A673 (cell line): Measurements from ENCODE around the gene CPPED1. TPM values are rescaled to one million over a fixed set of nuclear protein-coding genes. Genes with fewer than 3 reads are reported as not detected.

Experiments
- BruUV-seq: library from RNA; stranded (reverse); fragments of 400-500 nt; replicated peaks from 2 replicates; lab custom pipeline; 2021; lab: Mats Ljungman, UMichigan
- CTCF ChIA-PET: fragments of 300-600 bp; sonication (Branson Sonifier 250); formaldehyde crosslinking; loops from one replicate; lab custom pipeline; 2022; ENCODE audit warnings: antibody characterized with exemption; lab: Charles Lee
- POLR2A ChIA-PET: fragments of 300-600 bp; sonication (Branson Sonifier 250); formaldehyde crosslinking; loops from one replicate; lab custom pipeline; 2022; ENCODE audit warnings: antibody characterized with exemption; ENCODE audit not compliant: low non-redundant PET; lab: Charles Lee
- DNase-seq: peaks from one replicate; pipeline ENCODE4 v3.0.0-alpha.2; 2015; ENCODE audit warnings: low spot score
- H3K27ac ChIP-seq: fragments of 200-600 bp; sonication (generic); 2 replicates; pipeline ENCODE4 v1.5.1; 2016; ENCODE audit warnings: mixed run types, low read depth, mild to moderate bottlenecking, mixed read lengths, antibody characterized with exemption, low read length; ENCODE audit not compliant: poor library complexity, severe bottlenecking
- H3K27me3 ChIP-seq: fragments of 200-600 bp; sonication (generic); replicated peaks from 2 replicates; pipeline ENCODE4 v1.6.1; 2017; ENCODE audit warnings: mixed run types, low read depth, mild to moderate bottlenecking, mixed read lengths, antibody characterized with exemption, low read length; ENCODE audit not compliant: insufficient read depth, poor library complexity
- H3K36me3 ChIP-seq: fragments of 200-600 bp; sonication (generic); 2 replicates; pipeline ENCODE4 v1.6.1; 2016; ENCODE audit warnings: mixed run types, mild to moderate bottlenecking, mixed read lengths, antibody characterized with exemption, low read length; ENCODE audit not compliant: insufficient read depth, poor library complexity, severe bottlenecking
- H3K4me1 ChIP-seq: fragments of 200-600 bp; sonication (generic); 2 replicates; pipeline ENCODE4 v1.6.1; 2017; ENCODE audit warnings: mixed run types, mild to moderate bottlenecking, mixed read lengths, antibody characterized with exemption, low read length; ENCODE audit not compliant: insufficient read depth, poor library complexity, severe bottlenecking
- H3K4me3 ChIP-seq: fragments of 200-600 bp; sonication (generic); 2 replicates; pipeline ENCODE4 v1.5.1; 2016; ENCODE audit warnings: low read depth, mixed run types, mild to moderate bottlenecking, mixed read lengths, low read length; ENCODE audit not compliant: poor library complexity, severe bottlenecking
- H3K9me3 ChIP-seq: fragments of 200-600 bp; sonication (generic); 2 replicates; pipeline ENCODE4 v1.6.1; 2016; ENCODE audit warnings: mixed run types, low read depth, mild to moderate bottlenecking, mixed read lengths, antibody characterized with exemption, low read length; ENCODE audit not compliant: poor library complexity, severe bottlenecking
- CTCF ChIP-seq: fragments of 300-800, 200-600 bp; sonication (generic); conservative IDR thresholded peaks from 2 replicates; pipeline ENCODE4 v1.5.1; 2017; ENCODE audit warnings: low read depth, mild to moderate bottlenecking, antibody characterized with exemption, low read length, moderate library complexity, mixed read lengths
- EZH2 ChIP-seq: fragments of 200-600 bp; sonication (generic); IDR thresholded peaks from 2 replicates; pipeline ENCODE4 v1.6.1; 2017; ENCODE audit warnings: borderline replicate concordance, low read depth, mild to moderate bottlenecking, mixed read lengths, antibody characterized with exemption, low read length; ENCODE audit not compliant: poor library complexity, severe bottlenecking
- intact Hi-C: fragments of 100-400 bp; cut with micrococcal nuclease; formaldehyde crosslinking; loops from one replicate; pipeline ENCODE4 v1.10.0; 2022; ENCODE audit not compliant: unreplicated experiment
- total RNA-seq: library from RNA; stranded (reverse); gene quantifications from 2 replicates; pipeline ENCODE4 v1.2.3, GENCODE V29; 2021

CPPED1 gene
- total RNA-seq, 1 experiment from 2014 or later: 0.90 TPM

DNA sequence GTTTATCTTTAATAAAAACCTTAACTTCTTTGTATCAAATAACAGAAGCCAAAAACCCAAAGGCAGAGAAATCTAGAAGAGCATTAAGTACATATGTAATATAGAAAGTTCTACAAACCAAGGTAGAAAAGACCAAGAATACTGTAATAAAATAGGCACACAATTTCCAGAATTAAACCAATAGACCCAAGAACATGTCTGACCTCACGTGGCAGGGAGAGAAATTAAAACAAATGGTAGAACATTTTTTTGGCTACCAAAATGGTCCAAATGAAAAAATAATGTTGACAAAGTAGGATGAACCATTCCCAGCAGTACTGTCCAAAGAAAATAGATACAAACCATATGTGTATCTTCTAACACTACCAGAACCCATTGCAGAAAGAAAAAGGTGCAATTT, 183.5 kb downstream of the CPPED1 start:
- H3K27me3 ChIP-seq: no peaks in the 10 kb centered on the region
- no peaks in the 10 kb centered on the region for H3K36me3 ChIP-seq
- H3K4me3 ChIP-seq: no peak overlapping the region
- no peak overlapping the region for H3K27ac ChIP-seq
- BruUV-seq: no TSS peak
- ChIA-PET CTCF (no interaction called here), POLR2A (no interaction called here)
- intact Hi-C loops: no loop called here
- no peaks in the 10 kb centered on the region for H3K9me3 ChIP-seq
- DNase-seq: no peak
- TF ChIP-seq EZH2 (no peak), CTCF (no peak)
- no peaks in the 10 kb centered on the region for H3K4me1 ChIP-seq

DNA sequence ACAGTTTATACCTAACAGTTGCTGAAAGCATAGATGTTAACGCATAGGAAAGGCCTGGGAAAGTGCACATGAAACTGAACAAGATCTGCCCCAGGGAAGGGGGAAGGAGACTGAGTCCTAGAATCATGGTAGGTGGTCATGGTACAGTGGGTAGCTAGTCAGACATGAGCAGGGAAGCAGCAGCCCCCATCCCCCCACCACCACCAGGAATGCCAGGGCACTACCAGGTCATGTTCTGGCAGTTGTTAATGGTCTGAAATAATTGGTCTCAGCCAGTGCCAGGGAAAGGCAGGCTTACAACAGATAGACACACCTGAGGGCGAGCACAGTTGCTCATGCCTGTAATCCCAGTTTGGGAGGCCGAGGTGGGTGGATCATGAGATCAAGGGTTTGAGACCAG, 185.2 kb downstream of the CPPED1 start:
- Histone ChIP-seq H3K27me3 (no peaks in the 10 kb centered on the region), H3K36me3 (no peaks in the 10 kb centered on the region), H3K4me3 (no peak overlapping the region), H3K9me3 (no peaks in the 10 kb centered on the region), H3K4me1 (no peaks in the 10 kb centered on the region), H3K27ac (no peak overlapping the region)
- no peak for DNase-seq
- intact Hi-C loops: no loop called here
- ChIA-PET CTCF (no interaction called here), POLR2A (interaction anchor here (0.7 kb wide), 1 partner anchor 287 kb away, joined by 9 read pairs; no protein-coding TSS in a partner anchor)
- no peak for TF ChIP-seq CTCF
- no peak for TF ChIP-seq EZH2
- no TSS peak for BruUV-seq

DNA sequence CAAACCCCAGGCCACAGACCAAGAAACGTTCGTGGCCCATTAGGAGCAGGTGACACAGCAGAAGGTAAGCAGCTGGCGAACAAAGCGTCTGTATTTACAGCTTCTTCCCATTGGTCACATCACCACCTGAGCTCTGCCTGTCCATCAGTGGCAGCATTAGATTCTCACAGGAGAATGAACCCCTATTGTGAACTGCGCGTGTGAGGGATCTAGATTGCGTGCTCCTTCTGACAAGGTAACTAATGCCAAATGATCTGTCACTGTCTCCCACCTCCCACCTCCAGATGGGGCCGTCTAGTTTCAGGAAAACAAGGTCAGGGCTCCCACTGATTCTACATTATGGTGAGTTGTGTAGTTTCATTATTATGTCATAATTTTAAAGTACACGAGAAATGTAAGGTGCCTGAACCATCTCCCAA, 186.3 kb downstream of the CPPED1 start:
- Histone ChIP-seq H3K4me3 (no peak overlapping the region), H3K4me1 (no peaks in the 10 kb centered on the region), H3K27ac (no peak overlapping the region), H3K27me3 (no peaks in the 10 kb centered on the region), H3K36me3 (no peaks in the 10 kb centered on the region), H3K9me3 (no peaks in the 10 kb centered on the region)
- intact Hi-C loops: no loop called here
- BruUV-seq: no TSS peak
- no peak for DNase-seq
- ChIA-PET CTCF (no interaction called here), POLR2A (no interaction called here)
- TF ChIP-seq CTCF (no peak), EZH2 (no peak)
